Naive B cell (primary cell): ENCODE measurements around the gene SYTL3. TPM values are rescaled to one million over a fixed set of nuclear protein-coding genes. Genes with fewer than 3 reads are reported as not detected.
"Not testable (repeated sequence)": the region's sequence is repeated elsewhere in the genome, so short reads cannot be mapped to it uniquely, and the experiment has no call there.

Experiments
- ATAC-seq, 2 donors: fragments of 150-1000 bp; cut with Tn5 transposase; 2 replicates each; pipeline ENCODE4 v1.10.0; 2021; ENCODE audit warnings: low read depth in 2 of 2, mild to moderate bottlenecking in 2 of 2, moderate library complexity in 2 of 2
- DNase-seq: peaks from one replicate; pipeline ENCODE4 v3.0.0; 2022
- H3K27ac Mint-ChIP-seq, 6 donors: one replicate each; pipeline ENCODE4 v1.8.0; 2020 to 2022; ENCODE audit warnings: mild to moderate bottlenecking in 6 of 6, mixed read lengths in 6 of 6, moderate library complexity in 5 of 6, inconsistent platforms in 2 of 6
- H3K27me3 Mint-ChIP-seq, 3 donors: one replicate each; pipeline ENCODE4 v1.8.0; 2021 to 2022; ENCODE audit warnings: mixed read lengths in 3 of 3, mild to moderate bottlenecking in 1 of 3
- H3K36me3 Mint-ChIP-seq, 2 donors: one replicate each; pipeline ENCODE4 v1.8.0; 2020 to 2022; ENCODE audit warnings: mixed read lengths in 2 of 2, inconsistent platforms in 1 of 2, mild to moderate bottlenecking in 1 of 2
- H3K4me1 Mint-ChIP-seq, 3 donors: one replicate each; pipeline ENCODE4 v1.8.0; 2020 to 2022; ENCODE audit warnings: mixed read lengths in 3 of 3, inconsistent platforms in 1 of 3, mild to moderate bottlenecking in 1 of 3, moderate library complexity in 1 of 3
- H3K4me3 Mint-ChIP-seq, 8 donors: one replicate each; pipeline ENCODE4 v1.8.0; 2020 to 2022; ENCODE audit warnings: mild to moderate bottlenecking in 8 of 8, mixed read lengths in 8 of 8, moderate library complexity in 8 of 8, inconsistent platforms in 2 of 8
- H3K9me3 Mint-ChIP-seq, 7 donors: one replicate each; pipeline ENCODE4 v1.8.0; 2020 to 2022; ENCODE audit warnings: mixed read lengths in 7 of 7, mild to moderate bottlenecking in 5 of 7, inconsistent platforms in 2 of 7, moderate library complexity in 1 of 7
- polyA plus RNA-seq, 6 donors: library from polyadenylated mRNA; unstranded; fragments of 300-500 nt; fragmentation: Illumina TruSeq; gene quantifications; one replicate each; pipeline ENCODE4 v1.2.3, GENCODE V29; 2021; ENCODE audit warnings: low read depth in 6 of 6

The SYTL3 gene
- polyA plus RNA-seq, 6 donors from 2014 or later = 0.12 to 0.71 (median 0.31) TPM; not detected in 2

DNA sequence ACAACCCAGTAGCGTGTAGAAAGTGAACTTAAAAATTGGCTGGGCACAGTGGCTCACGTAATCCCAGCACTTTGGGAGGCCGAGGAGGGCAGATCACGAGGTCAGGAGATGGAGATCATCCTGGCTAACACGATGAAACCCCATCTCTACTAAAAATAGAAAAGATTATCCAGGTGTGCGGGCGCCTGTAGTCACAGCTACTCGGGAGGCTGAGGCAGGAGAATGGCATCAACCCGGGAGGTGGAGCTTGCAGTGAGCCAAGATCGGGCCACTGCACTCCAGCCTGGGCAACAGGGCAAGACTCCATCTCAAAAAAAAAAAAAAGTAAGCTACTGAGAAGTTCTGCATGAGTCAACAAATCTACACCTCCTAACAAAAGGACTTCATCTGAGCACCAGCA lies 142.7 kb downstream of the SYTL3 start:
- H3K9me3 Mint-ChIP-seq, H3K27me3 Mint-ChIP-seq, ATAC-seq, DNase-seq: not testable (repeated sequence)
- Mint-ChIP-seq H3K4me1 (peaks cover 70 to 90% (median 82%) of the 10 kb centered on the region in 3 donors), H3K4me3 (peak overlapping the region in 4 of 8 donors; percentile 9 to 53 (median 30)), H3K27ac (peak overlapping the region in 5 of 6 donors; percentile 2 to 89 (median 62)), H3K36me3 (peaks cover 12 to 24% of the 10 kb centered on the region in 2 donors)

DNA sequence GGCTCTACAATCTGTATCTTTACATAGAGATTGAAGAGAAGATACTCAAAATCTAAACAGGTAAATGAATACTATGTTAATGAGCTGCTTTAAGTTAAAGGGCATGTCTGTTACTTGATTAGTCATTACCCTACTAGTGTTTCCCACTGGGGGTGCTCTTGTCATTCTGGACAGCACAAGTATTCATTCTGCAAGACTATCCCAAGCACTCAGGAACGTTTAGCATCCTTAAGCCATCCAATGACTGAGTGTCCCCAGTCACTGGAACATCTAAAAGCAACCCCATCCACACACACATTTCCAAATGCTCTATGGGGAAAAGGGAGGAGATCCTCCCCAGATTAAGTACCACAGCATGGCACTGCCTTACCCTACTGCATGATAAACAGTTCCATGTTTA lies 143.6 kb downstream of the SYTL3 start:
- H3K27me3 Mint-ChIP-seq = no peaks in the 10 kb centered on the region
- no peaks in the 10 kb centered on the region for H3K9me3 Mint-ChIP-seq
- ATAC-seq = peak; percentile 40 to 42
- peak overlapping the region in 5 of 6 donors; percentile 74 to 99 (median 87) for H3K27ac Mint-ChIP-seq
- H3K4me3 Mint-ChIP-seq = peak overlapping the region in 7 of 8 donors; percentile 11 to 70 (median 47)
- H3K36me3 Mint-ChIP-seq = peaks cover 8 to 24% of the 10 kb centered on the region in 2 donors
- no peak for DNase-seq
- H3K4me1 Mint-ChIP-seq = peaks cover 75 to 94% (median 90%) of the 10 kb centered on the region in 3 donors

DNA sequence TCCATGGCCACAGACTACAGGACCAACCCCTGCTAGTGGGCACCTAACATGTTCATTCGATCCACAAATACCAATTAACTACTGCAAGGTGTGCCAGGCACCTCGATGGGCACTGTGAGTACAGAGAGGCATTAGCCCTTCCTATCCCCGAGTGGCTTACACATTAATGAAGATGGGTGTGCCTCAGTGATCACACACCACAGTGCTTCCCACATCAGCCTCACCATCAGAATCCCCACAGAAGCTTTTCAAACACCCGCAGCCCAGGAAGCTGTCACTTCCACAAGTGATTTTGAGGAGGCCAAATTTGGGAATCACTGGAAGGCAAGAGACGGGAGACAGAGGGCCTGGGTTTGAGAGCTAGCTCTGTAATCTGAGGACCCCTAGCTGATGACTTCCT lies 145.7 kb downstream of the SYTL3 start:
- no peaks in the 10 kb centered on the region for H3K9me3 Mint-ChIP-seq
- no peak for DNase-seq
- no peaks in the 10 kb centered on the region for H3K27me3 Mint-ChIP-seq
- ATAC-seq = no peak
- peaks cover 0 to 18% of the 10 kb centered on the region in 2 donors for H3K36me3 Mint-ChIP-seq
- peak overlapping the region; percentile 15 to 85 (median 44) for H3K4me3 Mint-ChIP-seq
- H3K27ac Mint-ChIP-seq = peak overlapping the region; percentile 54 to 99 (median 91)
- peaks cover 67 to 95% (median 83%) of the 10 kb centered on the region in 3 donors for H3K4me1 Mint-ChIP-seq

DNA sequence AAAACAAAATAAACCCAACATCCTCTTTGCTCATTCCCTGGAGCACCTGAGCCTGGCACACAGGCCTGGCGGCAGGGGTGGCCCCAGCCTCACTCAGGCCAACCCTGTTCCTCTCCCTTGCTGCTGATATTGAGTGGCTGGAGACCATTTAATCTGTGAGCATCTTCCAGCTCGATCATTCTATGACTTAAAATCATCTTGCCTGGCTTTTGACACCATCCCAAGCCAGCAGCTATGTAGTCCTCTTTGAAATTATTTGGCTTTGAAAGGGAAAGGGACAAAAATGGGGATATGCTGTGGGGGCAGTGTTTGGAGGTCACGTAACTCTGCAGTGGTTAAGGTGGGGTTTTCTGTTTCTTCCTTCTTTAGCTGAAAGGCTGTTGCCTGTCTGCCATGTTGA lies 146.5 kb downstream of the SYTL3 start:
- peak overlapping the region; percentile 34 to 85 (median 46) for H3K4me3 Mint-ChIP-seq
- peak overlapping the region; percentile 65 to 99 (median 96) for H3K27ac Mint-ChIP-seq
- ATAC-seq (no peak), DNase-seq (no peak)
- peaks cover 59 to 95% (median 75%) of the 10 kb centered on the region in 3 donors for H3K4me1 Mint-ChIP-seq
- H3K27me3 Mint-ChIP-seq = no peaks in the 10 kb centered on the region
- no peaks in the 10 kb centered on the region for H3K9me3 Mint-ChIP-seq
- peaks cover 0 to 18% of the 10 kb centered on the region in 2 donors for H3K36me3 Mint-ChIP-seq

DNA sequence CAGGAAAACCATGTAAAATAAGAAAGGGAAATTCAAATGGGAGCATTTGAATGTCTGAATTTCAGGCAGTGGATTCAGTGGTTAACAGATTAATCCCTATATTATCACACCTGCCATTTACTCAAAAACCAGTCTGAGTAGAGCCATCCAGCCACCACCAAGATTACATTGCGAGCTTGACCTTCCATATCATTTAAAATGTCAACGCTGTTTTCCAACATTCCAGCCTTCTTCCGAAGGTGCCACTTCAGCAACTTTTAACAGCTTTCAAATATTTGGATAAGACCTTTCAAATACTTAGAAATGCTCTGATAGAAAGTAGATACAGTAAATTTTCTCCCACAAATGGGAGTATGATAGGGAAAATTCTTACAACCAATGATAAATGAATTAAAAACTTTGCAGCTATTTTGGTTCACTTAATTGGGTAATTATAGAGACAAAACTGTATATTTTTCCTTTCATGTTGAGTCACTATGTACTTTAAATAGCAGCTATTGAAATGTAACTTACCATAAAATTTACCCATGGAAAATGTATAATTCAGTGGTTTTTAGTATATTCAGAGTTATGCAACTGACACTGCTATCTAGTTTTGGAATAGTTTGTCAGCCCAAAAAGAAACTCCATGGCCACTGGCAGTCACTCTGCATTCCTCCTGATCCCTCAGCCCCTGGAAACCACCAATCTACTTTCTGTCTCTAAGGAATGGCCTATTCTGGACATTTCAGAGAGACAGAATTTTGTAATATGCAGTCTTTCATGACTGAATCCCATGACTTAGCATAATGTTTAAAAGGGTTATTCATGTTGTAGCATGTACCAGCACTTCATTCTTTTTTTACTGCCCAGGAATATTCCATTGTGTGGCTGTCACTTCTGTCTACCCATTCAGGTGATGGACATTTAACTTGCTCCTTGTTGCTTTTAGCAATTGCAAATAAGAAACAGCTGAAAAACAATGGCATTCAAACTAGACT lies 147.8 kb downstream of the SYTL3 start:
- H3K36me3 Mint-ChIP-seq = peaks cover 0 to 18% of the 10 kb centered on the region in 2 donors
- no peak for ATAC-seq
- peak overlapping the region in 5 of 6 donors; percentile 51 to 99 (median 94) for H3K27ac Mint-ChIP-seq
- peaks cover 61 to 95% (median 78%) of the 10 kb centered on the region in 3 donors for H3K4me1 Mint-ChIP-seq
- DNase-seq = no peak
- H3K9me3 Mint-ChIP-seq = no peaks in the 10 kb centered on the region
- H3K4me3 Mint-ChIP-seq = peak overlapping the region; percentile 33 to 68 (median 48)
- H3K27me3 Mint-ChIP-seq = no peaks in the 10 kb centered on the region

DNA sequence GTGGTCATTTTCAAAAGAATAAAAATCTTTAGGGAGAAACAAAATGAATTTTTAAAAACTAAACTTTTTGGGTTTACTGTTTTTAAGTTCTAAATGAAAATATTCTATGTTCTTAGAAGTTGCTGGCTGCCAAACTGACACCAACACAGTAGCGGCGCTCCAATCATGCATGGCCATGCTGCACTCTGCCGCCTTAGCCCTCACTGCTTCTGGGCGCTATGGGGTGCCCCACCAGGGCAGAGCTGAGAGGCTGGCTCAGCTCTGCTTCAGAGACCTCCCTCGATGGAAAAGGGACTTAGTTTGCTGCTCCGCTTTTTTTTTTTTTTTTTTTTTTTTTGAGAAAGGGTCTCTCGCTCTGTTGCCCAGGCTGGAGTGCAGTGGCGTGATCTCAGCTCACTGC lies 148.5 kb downstream of the SYTL3 start:
- Mint-ChIP-seq H3K27ac (peak overlapping the region in 5 of 6 donors; percentile 93 to 99 (median 94)), H3K36me3 (peaks cover 0 to 18% of the 10 kb centered on the region in 2 donors), H3K9me3 (no peaks in the 10 kb centered on the region), H3K4me3 (peak overlapping the region in 7 of 8 donors; percentile 43 to 86 (median 59)), H3K27me3 (no peaks in the 10 kb centered on the region), H3K4me1 (peaks cover 63 to 95% (median 77%) of the 10 kb centered on the region in 3 donors)
- DNase-seq (no peak), ATAC-seq (peak; percentile 64 to 67)

DNA sequence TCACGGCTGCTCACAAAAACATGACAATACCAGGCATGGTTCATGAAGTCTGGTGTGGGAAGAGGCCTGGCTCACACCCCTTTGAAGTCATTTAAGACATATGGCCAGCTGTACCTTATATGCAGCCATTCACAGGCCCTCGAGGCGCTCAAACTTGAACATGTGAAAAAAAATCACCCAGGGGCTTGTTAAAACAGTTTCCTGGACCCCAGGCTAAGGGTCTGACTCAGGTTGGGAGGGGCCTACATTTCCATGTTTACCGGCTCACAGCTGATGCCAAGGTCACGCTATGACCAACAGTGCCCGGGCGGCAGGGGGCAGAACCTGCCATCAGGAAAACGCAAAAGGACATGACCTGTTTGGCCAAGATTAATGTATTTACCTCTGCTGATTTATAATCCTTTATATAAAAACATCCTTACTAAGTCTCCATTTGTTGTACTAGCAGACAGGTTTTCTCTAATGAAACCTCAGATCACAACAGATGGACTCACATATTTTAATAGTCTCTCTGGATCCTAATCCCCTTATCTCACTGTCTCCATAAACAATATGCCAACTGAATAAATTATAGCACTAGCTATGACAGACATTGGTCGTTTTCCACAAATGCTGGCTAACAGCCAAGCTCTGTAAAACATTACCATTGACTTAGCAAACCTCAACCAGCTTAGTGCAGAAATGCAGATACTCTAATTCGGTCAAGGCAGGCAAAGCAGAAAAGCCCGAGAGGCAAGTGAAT lies 149.4 kb downstream of the SYTL3 start:
- Mint-ChIP-seq H3K27me3 (no peaks in the 10 kb centered on the region), H3K4me1 (peaks cover 66 to 93% (median 77%) of the 10 kb centered on the region in 3 donors), H3K36me3 (peaks cover 0 to 18% of the 10 kb centered on the region in 2 donors), H3K9me3 (no peaks in the 10 kb centered on the region), H3K27ac (peak overlapping the region; percentile 77 to 99 (median 94)), H3K4me3 (peak overlapping the region; percentile 10 to 86 (median 65))
- no peak for ATAC-seq
- no peak for DNase-seq

DNA sequence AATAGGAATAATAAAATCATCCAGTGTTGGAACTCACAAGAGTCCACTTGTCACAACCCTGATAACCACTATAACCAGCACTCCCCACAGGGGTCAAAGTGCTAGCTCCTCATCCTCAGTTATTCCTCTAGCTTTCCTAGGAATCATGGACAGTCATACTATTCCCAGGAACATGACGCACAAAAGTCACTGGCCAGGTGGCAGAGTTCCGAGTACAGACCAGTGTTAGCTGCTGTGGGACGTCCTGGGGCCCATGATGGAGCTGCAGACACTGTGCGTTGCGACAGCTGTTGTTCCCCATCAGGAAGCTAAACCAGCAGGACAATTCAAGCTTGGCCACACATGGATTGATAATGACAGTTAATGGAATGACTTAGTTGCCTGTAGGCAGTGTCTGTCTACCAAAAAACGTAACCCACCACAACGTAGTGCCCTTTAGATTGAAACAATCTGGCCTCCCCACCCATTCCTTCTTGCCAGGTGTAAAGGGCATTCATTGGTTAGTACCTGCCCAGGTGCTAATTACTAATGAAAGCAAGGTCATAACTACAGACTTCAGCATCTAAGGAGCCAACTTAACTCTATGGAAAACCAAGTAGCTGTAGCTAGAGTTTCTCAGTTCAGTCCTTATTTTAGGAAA lies 151.9 kb downstream of the SYTL3 start:
- no peak for ATAC-seq
- peak overlapping the region; percentile 40 to 99 (median 92) for H3K27ac Mint-ChIP-seq

DNA sequence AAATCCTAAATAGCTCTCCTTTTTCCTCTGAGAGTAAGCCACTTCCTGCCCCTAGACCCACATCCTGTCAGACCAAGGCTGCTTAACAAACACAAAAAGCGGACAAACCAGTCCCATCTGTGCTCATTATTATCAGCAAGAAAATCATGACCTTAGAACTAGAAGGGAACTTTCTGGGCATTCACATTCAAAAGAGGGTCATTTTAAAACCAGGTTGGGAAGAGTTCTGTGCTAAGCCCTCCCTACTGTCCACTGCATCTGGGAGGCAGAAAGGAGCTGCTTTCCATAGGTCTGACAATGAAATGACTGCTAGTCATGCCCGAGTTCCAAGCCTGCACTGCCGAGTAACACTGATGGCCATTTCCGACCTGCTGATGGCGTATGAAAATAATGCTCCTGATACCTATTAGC lies 153.9 kb downstream of the SYTL3 start:
- Mint-ChIP-seq H3K4me1 (peaks cover 72 to 93% (median 81%) of the 10 kb centered on the region in 3 donors), H3K27ac (peak overlapping the region; percentile 86 to 99 (median 94)), H3K27me3 (no peaks in the 10 kb centered on the region), H3K4me3 (peak overlapping the region; percentile 72 to 91 (median 84)), H3K9me3 (no peaks in the 10 kb centered on the region), H3K36me3 (peaks cover 12 to 26% of the 10 kb centered on the region in 2 donors)
- ATAC-seq (peak; percentile 58 to 70), DNase-seq (peak; percentile 60)

More for the DNA sequence above, 151.9 kb downstream of the SYTL3 start:
- H3K36me3 Mint-ChIP-seq = peaks cover 11 to 13% of the 10 kb centered on the region in 2 donors
- no peak for DNase-seq
- no peaks in the 10 kb centered on the region for H3K9me3 Mint-ChIP-seq
- H3K4me1 Mint-ChIP-seq = peaks cover 68 to 93% (median 80%) of the 10 kb centered on the region in 3 donors
- H3K27me3 Mint-ChIP-seq = no peaks in the 10 kb centered on the region
- H3K4me3 Mint-ChIP-seq = peak overlapping the region in 7 of 8 donors; percentile 6 to 91 (median 51)

DNA sequence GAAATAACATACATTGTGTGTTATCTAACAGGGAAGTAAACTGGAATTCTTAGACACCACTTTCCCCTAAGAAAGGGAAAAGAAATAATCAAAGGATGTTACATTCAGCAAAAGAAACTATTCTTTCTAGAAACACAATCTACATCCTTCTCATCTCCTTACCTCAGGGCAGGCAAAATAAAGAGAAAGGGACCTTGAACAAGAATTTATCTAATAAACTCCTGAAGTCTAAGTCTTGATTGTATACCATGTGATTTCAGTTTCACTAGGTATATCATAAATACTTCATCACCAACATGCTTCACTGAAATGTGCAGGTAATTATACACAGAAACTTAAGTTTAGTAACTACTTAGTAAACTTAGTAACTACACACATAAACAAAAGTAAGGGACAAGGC lies 154.4 kb downstream of the SYTL3 start:
- peaks cover 72 to 93% (median 81%) of the 10 kb centered on the region in 3 donors for H3K4me1 Mint-ChIP-seq
- H3K36me3 Mint-ChIP-seq = peaks cover 12 to 26% of the 10 kb centered on the region in 2 donors
- ATAC-seq (no peak), DNase-seq (no peak)
- no peaks in the 10 kb centered on the region for H3K27me3 Mint-ChIP-seq
- H3K4me3 Mint-ChIP-seq = peak overlapping the region; percentile 72 to 91 (median 84)
- no peaks in the 10 kb centered on the region for H3K9me3 Mint-ChIP-seq
- H3K27ac Mint-ChIP-seq = peak overlapping the region; percentile 86 to 99 (median 94)

DNA sequence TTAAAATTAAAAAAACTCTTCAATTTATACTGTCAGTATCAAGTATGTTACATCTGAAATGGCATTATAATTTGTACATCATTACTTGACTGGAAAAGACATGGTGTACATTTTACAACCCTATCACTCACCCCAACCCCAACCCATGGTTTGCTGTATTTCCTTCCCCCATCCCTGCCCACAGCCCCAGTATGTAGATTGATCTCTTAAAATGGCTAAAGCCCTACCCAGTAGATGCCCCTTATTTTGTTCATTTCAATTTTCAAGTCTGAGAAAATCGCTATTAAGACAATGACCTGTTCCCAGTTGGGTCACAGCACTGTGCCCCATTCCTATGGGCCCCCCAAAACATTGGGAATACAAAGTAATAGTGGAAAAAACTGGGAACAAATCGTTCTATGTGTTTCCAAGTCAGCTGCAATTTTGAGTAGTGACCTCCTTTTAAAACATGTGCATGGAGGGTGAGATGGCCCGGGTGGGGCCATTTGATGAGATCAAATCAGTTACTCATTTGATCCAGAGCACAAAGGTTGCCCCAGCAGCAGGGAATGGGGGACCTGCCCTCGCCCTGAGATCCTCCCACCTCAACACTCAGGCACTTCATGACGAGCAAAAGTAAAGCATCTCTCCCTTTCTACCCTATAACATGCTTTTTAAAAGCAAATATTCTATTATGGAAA lies 156.0 kb downstream of the SYTL3 start:
- Mint-ChIP-seq H3K27me3 (no peaks in the 10 kb centered on the region), H3K27ac (peak overlapping the region; percentile 65 to 99 (median 94)), H3K9me3 (no peaks in the 10 kb centered on the region), H3K4me1 (peaks cover 80 to 93% (median 90%) of the 10 kb centered on the region in 3 donors), H3K4me3 (peak overlapping the region; percentile 29 to 100 (median 78)), H3K36me3 (peaks cover 12 to 37% of the 10 kb centered on the region in 2 donors)
- no peak for DNase-seq
- no peak for ATAC-seq
